ENCODE data around the gene DLX4. TPM values are rescaled to one million over a fixed set of nuclear protein-coding genes. Genes with fewer than 3 reads are reported as not detected.
A peak's percentile ranks its signal among the peaks of the same experiment; 100 is the strongest.

DLX4 gene
- total RNA-seq, 2 experiments from 2014 or later, result 0.17 to 0.35 TPM

DNA sequence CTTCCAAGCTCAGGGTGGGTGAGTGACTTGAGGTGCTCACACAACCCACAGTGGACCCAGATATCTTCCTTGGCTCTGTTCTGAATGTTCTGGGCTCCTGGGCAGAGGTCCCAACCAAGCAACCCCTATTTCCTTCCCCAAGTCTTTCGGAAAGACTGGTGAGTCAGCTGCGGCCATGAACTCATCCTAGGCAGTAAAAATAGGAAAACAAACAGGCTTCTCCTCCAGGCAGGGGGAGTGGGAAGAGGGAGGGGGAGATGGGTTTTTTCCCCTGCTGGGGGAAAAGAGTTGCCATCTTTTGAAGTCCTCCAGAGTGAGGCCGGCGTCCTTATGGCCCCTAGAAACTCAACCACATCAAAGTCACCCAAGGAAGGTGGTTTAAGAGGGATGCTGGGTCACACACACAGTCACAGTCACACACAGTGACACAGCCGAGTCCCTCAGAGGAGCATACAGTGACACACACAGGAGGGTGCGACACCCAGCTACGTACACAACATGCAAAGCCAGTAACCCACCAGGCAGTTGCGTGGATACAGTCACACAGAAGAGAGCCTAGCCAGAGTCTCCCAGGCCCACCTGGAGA, 16.0 kb upstream of the DLX4 start:
- Mint-ChIP-seq H3K9me3 (no peaks in the 10 kb centered on the region), H3K4me1 (no peaks in the 10 kb centered on the region), H3K36me3 (ENCODE audit: low read depth) (no peaks in the 10 kb centered on the region), H3K4me3 (no peak overlapping the region), H3K27ac (no peak overlapping the region), H3K27me3 (peaks cover 28% of the 10 kb centered on the region)
- ChIA-PET POLR2A (no interaction called here), CTCF (interaction anchor here (0.7 to 4.0 kb wide), 6 partner anchors 10 to 305 kb away, joined by 3 to 31 read pairs (median 4); no protein-coding TSS in a partner anchor)
- DNase-seq, result no peak

DNA sequence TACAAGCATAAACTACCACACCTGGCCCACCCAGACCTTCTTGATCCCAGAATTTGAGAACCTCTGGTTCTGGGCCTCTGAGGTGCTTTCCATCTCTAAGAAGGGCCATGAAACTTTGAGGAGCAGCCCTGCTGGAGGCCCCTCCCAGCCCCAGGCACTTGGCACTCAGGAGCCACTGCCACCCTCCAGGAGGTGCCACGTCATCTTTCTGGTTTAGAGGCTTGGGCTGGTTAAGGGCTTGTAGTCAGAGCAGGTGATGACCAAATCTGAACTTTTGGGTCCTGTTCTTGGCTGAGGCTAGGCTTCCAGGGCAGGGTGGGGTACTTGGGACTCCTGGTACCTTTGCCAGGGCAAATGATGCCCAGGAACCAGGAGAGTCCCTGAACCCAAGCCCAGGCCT, 13.8 kb upstream of the DLX4 start:
- POLR2A ChIA-PET, result no interaction called here
- no peak for DNase-seq
- no peak overlapping the region for H3K27ac Mint-ChIP-seq
- peaks cover 22% of the 10 kb centered on the region for H3K27me3 Mint-ChIP-seq
- H3K9me3 Mint-ChIP-seq, result no peaks in the 10 kb centered on the region
- CTCF ChIA-PET, result interaction anchor here (1.1 kb wide), 1 partner anchor 45 kb away, joined by 3 read pairs; no protein-coding TSS in a partner anchor
- no peaks in the 10 kb centered on the region for H3K36me3 Mint-ChIP-seq (ENCODE audit: low read depth)
- no peak overlapping the region for H3K4me3 Mint-ChIP-seq
- H3K4me1 Mint-ChIP-seq, result no peaks in the 10 kb centered on the region

DNA sequence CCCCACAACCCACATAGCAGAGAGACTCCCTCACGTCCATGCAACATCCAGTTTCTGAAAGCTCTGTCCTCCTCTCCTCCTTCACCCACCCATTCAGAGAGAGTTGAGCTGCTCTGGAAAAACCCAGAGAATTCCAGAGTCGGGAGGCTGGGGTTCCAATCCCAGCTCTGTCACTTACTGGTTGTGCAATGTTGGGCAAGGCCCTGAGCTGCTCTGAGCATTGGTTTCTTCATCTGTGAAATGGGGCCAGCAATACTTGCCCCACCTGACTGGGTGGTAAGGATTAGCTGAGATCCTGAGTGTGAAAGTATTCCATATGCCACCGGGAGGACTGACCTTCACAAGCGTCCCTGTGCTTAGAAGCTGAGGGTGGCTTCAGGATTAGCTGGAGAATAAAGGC, 12.2 kb upstream of the DLX4 start:
- Mint-ChIP-seq H3K4me1 (no peaks in the 10 kb centered on the region), H3K9me3 (no peaks in the 10 kb centered on the region), H3K27ac (no peak overlapping the region), H3K4me3 (no peak overlapping the region), H3K36me3 (ENCODE audit: low read depth) (no peaks in the 10 kb centered on the region), H3K27me3 (peaks cover 25% of the 10 kb centered on the region)
- CTCF ChIA-PET, result interaction anchor here (1.0 to 2.5 kb wide), 3 partner anchors 33 to 41 kb away, joined by 3 to 18 read pairs (median 3); no protein-coding TSS in a partner anchor
- DNase-seq, result no peak
- POLR2A ChIA-PET, result interaction anchor here (0.6 kb wide), 1 partner anchor 34 kb away, joined by 3 read pairs; no protein-coding TSS in a partner anchor

DNA sequence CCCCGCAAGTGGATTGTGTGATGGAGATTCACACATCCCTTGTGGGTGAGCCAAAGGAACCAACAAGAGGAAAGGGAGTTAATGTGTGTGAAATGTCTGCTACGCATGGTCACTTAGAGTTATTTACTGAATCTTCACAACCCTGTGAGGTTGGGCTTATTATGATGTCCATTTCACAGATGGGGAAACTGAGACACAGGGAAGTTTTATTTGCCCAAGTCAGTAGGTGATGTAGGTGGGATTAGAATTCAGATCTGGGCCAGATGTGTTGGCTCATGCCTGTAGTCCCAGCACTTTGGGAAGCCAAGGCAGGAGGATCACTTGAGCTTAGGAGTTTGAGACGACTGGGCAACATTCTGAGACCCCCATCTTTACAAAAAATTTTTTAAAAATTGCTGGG, 11.6 kb upstream of the DLX4 start:
- H3K9me3 Mint-ChIP-seq, result no peaks in the 10 kb centered on the region
- no peak overlapping the region for H3K4me3 Mint-ChIP-seq
- no peak overlapping the region for H3K27ac Mint-ChIP-seq
- POLR2A ChIA-PET, result interaction anchor here (0.6 kb wide), 1 partner anchor 34 kb away, joined by 3 read pairs; no protein-coding TSS in a partner anchor
- CTCF ChIA-PET, result interaction anchor here (0.7 to 2.5 kb wide), 3 partner anchors 32 to 753 kb away, joined by 3 to 18 read pairs (median 3); no protein-coding TSS in a partner anchor
- no peaks in the 10 kb centered on the region for H3K36me3 Mint-ChIP-seq (ENCODE audit: low read depth)
- no peaks in the 10 kb centered on the region for H3K4me1 Mint-ChIP-seq
- peaks cover 26% of the 10 kb centered on the region for H3K27me3 Mint-ChIP-seq
- no peak for DNase-seq

DNA sequence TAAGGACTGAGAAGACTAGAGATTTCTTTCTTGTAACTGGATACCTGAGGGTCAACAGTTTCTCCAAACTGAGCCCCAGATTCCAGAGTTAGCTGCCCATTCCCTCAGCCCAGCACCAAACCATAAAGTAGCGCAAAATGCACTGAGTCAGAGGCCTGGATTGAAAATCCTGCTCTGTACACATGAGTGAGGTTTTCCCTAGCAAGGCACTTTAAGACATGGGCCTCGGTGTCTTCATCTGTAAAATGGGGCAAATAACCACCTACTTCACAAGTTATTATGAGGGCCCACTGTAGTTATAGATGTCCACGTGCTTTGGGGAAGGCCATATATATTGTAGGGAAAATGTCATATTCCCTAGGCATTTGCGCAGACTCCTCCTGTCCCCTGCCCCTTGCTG, 10.3 kb upstream of the DLX4 start:
- Mint-ChIP-seq H3K9me3 (no peaks in the 10 kb centered on the region), H3K27ac (no peak overlapping the region), H3K36me3 (ENCODE audit: low read depth) (no peaks in the 10 kb centered on the region), H3K27me3 (peaks cover 37% of the 10 kb centered on the region), H3K4me3 (no peak overlapping the region), H3K4me1 (peaks cover 4% of the 10 kb centered on the region)
- DNase-seq, result no peak
- CTCF ChIA-PET, result interaction anchor here (1.1 kb wide), 1 partner anchor 129 kb away, joined by 3 read pairs; no protein-coding TSS in a partner anchor
- POLR2A ChIA-PET, result no interaction called here

DNA sequence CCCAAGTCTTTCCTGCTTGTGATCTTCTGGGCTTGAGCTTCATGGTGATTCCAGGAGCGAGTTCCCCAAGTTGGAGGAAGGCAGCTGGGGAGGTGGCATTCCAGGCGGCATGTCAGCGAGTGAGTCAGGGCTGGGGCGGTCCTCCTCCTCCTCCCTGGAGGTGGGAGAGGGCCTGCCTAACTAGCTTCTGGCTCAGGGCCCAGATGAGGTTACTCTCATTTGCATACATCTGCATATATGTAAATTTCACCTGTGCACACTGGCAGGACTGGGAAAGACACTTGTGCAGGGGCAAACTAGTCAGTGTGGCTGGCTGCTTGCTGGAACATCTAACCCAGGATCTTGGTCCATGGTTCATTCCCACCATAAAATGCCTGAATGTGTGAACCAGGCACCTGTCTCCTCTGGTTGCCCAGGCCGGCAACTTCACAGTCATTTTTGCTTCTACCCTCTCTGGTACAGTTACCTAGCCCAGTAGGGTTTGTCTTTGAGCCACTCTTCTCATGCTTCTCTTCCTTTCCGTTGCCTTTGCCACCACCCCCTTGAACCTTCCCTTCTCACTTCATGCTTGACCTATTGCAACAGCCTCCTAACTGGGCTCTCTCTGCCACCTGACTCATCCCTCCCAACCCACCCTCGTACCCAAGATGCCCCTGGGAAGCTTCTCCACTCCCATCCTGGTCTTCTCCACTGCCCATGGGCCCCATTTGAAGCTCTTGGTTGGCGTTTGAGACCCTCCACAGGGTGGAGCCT, 9.6 kb upstream of the DLX4 start:
- Mint-ChIP-seq H3K27ac (no peak overlapping the region), H3K4me3 (no peak overlapping the region), H3K4me1 (peaks cover 8% of the 10 kb centered on the region), H3K27me3 (peaks cover 39% of the 10 kb centered on the region), H3K36me3 (ENCODE audit: low read depth) (peaks cover 4% of the 10 kb centered on the region), H3K9me3 (no peaks in the 10 kb centered on the region)
- POLR2A ChIA-PET, result no interaction called here
- no peak for DNase-seq
- CTCF ChIA-PET, result interaction anchor here (1.1 kb wide), 1 partner anchor 128 kb away, joined by 3 read pairs; no protein-coding TSS in a partner anchor

DNA sequence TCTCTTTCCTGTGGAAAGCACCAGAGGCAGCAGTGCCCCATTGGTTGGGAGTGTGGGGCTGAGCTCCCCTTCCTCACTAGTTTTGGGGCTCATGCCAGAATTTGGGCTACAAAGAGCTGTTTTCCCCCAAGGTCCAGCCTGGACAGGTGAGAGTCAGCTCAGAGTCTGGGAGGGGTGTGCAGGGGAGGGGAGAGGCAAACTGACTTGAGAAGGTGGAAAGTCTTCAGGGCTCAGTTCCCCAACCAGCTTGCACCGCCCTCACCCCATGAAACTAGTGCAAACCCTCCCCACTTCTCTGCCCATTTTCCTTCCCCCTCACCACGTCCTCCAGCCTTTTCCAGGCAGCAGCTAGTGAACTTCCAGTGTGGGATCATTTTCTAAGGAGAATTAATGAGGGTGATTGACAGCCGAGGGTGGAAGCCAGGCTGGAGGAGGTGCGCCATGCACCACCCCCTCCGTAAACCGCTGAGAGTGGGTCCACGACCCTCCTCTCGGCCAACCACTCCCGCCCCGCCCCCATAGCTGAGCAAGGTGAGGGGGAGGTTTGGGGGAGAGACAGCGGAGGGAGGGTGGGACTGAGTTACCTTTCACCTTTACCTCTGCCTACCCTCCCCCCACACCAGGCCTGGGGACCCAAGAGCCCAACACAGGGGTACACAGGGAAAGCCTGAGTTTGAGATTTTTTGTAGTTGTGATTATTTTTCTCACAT, 6.2 kb upstream of the DLX4 start:
- Mint-ChIP-seq H3K27me3 (peaks cover 65% of the 10 kb centered on the region), H3K4me3 (no peak overlapping the region), H3K27ac (no peak overlapping the region), H3K9me3 (no peaks in the 10 kb centered on the region), H3K36me3 (ENCODE audit: low read depth) (peaks cover 4% of the 10 kb centered on the region), H3K4me1 (peaks cover 17% of the 10 kb centered on the region)
- ChIA-PET CTCF (interaction anchor here (0.8 to 1.6 kb wide), 2 partner anchors 8 to 10 kb away, joined by 3 to 4 read pairs; no protein-coding TSS in a partner anchor), POLR2A (no interaction called here)
- no peak for DNase-seq

DNA sequence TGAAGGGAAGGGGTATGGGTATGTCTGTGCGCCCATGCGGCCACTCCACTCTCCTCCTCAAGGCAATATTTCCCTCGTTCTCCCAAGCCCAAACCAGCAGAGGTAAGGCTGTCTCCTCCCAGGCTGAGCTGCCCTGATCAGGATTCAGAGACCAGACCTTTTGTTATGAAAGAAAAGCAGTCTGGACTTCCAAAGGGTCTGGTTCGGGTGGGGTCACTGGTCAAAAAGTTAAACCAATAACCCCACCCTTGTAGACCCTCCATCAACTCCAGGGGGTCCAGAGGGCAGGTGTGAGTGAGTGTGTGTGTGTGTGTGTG, 5.7 kb upstream of the DLX4 start:
- Mint-ChIP-seq H3K4me3 (no peak overlapping the region), H3K4me1 (peaks cover 21% of the 10 kb centered on the region), H3K9me3 (no peaks in the 10 kb centered on the region), H3K36me3 (ENCODE audit: low read depth) (peaks cover 4% of the 10 kb centered on the region), H3K27ac (no peak overlapping the region), H3K27me3 (peaks cover 70% of the 10 kb centered on the region)
- no peak for DNase-seq
- ChIA-PET CTCF (interaction anchor here (1.6 kb wide), 2 partner anchors 8 to 34 kb away, joined by 3 to 5 read pairs; no protein-coding TSS in a partner anchor), POLR2A (no interaction called here)

DNA sequence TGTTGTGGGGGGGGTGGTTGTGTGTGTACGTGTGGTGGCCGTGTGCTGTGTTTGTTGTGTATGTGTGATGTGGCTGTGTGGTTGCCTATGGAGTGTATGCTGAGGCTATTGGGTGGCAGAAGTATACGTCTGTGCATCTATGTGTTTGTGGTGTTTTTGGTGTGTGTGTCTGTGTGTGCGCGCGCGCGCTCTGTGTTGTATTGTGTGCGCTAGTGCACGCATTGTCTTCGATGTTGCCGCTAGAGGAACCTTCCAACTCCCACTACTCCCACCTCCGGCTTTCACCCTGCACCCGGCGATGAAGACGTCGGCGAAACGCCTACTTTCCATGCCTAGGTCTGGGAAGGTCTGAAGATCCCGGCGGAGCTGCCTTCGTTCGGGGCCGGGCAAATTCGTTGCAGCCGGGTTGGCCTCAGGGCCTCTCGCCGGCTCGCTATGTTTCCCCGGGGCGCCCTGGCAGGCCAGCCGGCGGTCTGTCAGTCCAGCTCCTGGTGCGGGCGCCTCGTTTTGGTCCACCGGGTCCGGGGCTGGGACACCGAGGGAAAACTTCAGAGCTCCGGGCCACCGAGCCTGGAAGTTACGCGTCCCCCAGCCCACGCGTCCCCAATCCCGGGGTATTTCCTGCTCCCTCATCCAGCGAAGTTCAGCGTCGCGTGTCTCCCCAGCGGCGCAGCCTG, 5.2 kb upstream of the DLX4 start:
- POLR2A ChIA-PET, result no interaction called here
- Mint-ChIP-seq H3K4me1 (peaks cover 23% of the 10 kb centered on the region), H3K9me3 (no peaks in the 10 kb centered on the region), H3K36me3 (ENCODE audit: low read depth) (peaks cover 4% of the 10 kb centered on the region), H3K27ac (no peak overlapping the region), H3K4me3 (peak overlapping the region; percentile 30), H3K27me3 (peaks cover 71% of the 10 kb centered on the region)
- CTCF ChIA-PET, result interaction anchor here (0.6 to 1.6 kb wide), 2 partner anchors 33 to 1219 kb away, joined by 3 to 5 read pairs; no protein-coding TSS in a partner anchor
- no peak for DNase-seq

DNA sequence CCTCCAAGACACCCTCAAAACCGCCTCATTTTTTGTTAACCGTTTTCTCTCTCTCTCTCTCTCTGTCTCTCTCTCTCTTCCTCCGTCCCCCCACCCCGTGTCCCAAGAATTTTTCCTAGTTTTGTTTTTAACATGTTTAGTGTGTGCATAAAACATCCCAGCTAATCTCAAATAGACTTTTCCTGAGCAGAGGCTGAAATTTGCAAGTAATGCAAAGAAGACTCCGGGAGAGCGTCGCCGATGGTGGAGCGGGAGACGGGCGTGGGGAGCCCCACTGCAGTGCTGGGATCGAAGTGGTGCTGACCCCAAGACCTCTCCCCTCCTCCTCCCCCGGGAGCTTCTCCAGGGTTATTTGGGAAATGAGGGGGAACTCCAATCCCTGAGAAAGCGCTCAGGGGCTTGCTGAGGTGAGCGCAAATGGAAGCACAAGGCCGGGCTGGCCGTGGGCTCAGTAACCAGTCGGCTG, 4.7 kb upstream of the DLX4 start:
- H3K27ac Mint-ChIP-seq, result peak overlapping the region; percentile 74
- H3K27me3 Mint-ChIP-seq, result peaks cover 73% of the 10 kb centered on the region

DNA sequence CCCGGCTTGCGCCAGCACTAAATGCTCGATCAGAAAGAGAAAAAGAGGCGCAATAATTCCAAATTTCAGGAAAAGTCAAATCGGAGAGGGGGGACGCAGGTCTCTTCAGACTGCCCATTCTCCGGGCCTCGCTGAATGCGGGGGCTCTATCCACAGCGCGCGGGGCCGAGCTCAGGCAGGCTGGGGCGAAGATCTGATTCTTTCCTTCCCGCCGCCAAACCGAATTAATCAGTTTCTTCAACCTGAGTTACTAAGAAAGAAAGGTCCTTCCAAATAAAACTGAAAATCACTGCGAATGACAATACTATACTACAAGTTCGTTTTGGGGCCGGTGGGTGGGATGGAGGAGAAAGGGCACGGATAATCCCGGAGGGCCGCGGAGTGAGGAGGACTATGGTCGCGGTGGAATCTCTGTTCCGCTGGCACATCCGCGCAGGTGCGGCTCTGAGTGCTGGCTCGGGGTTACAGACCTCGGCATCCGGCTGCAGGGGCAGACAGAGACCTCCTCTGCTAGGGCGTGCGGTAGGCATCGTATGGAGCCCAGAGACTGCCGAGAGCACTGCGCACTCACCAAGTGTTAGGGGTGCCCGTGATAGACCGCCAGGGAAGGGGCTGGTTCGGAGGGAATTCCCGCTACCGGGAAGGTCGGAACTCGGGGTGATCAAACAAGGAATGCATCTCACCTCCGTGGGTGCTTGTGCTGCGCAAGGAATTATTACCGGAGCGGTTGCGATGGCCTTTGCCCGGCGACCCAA, 4.0 kb upstream of the DLX4 start:
- CTCF ChIA-PET, result interaction anchor here (0.8 to 1.6 kb wide), 3 partner anchors 32 to 99 kb away, joined by 3 to 5 read pairs (median 4); no protein-coding TSS in a partner anchor
- POLR2A ChIA-PET, result no interaction called here
- peak; percentile 23 for DNase-seq
- no peaks in the 10 kb centered on the region for H3K9me3 Mint-ChIP-seq
- H3K36me3 Mint-ChIP-seq (ENCODE audit: low read depth), result peaks cover 4% of the 10 kb centered on the region
- H3K4me1 Mint-ChIP-seq, result peaks cover 29% of the 10 kb centered on the region
- H3K4me3 Mint-ChIP-seq, result peak overlapping the region; percentile 40
- peaks cover 78% of the 10 kb centered on the region for H3K27me3 Mint-ChIP-seq
- H3K27ac Mint-ChIP-seq, result peak overlapping the region; percentile 74

More for the DNA sequence above, 4.7 kb upstream of the DLX4 start:
- Mint-ChIP-seq H3K9me3 (no peaks in the 10 kb centered on the region), H3K4me1 (peaks cover 26% of the 10 kb centered on the region), H3K36me3 (ENCODE audit: low read depth) (peaks cover 4% of the 10 kb centered on the region), H3K4me3 (peak overlapping the region; percentile 30)
- no peak for DNase-seq
- ChIA-PET POLR2A (no interaction called here), CTCF (interaction anchor here (0.6 to 1.6 kb wide), 3 partner anchors 33 to 1219 kb away, joined by 3 to 5 read pairs (median 3); no protein-coding TSS in a partner anchor)

DNA sequence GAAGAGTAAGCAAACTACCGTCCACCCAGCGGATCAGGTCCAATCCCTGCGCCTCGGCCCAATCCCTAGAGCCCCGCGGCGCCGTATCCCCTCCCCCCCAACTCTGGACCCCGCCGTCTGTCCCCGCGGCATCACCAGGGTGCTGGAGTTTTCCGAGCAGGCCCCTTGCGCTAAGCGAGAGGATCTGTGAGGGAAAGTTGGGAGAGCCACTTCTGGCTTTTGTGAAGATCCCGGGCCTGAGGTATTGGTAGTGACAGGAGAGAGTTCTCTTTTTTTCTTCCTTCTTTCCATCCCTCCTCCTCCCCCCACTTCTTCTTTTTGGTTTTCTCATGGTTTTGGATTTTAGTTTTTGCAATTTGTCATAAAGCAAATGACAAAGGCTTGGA, 3.5 kb upstream of the DLX4 start:
- CTCF ChIA-PET, result interaction anchor here (1.3 kb wide), 2 partner anchors 31 to 83 kb away, joined by 3 to 4 read pairs; no protein-coding TSS in a partner anchor
- Mint-ChIP-seq H3K4me3 (no peak overlapping the region), H3K27ac (no peak overlapping the region), H3K4me1 (peaks cover 34% of the 10 kb centered on the region), H3K9me3 (no peaks in the 10 kb centered on the region), H3K36me3 (ENCODE audit: low read depth) (peaks cover 4% of the 10 kb centered on the region), H3K27me3 (peaks cover 83% of the 10 kb centered on the region)
- POLR2A ChIA-PET, result no interaction called here
- no peak for DNase-seq

All from activated CD4-positive, alpha-beta T cell treated with anti-CD3 and anti-CD28 coated beads, Interleukin-2, amount 10 ng/mL, durations not matched to agents 7 days and 5 days (primary cell).